Activated naive CD8-positive, alpha-beta T cell treated with anti-CD3 and anti-CD28 coated beads, Interleukin-2, amount 50 U/mL, for 24 hours (primary cell): ENCODE measurements around the gene UCK1.
"Not testable (repeated sequence)": the region's sequence is repeated elsewhere in the genome, so short reads cannot be mapped to it uniquely, and the experiment has no call there.

Source experiments
- ATAC-seq: fragments of 150-1000 bp; cut with Tn5 transposase; one replicate; pipeline ENCODE4 v1.10.0; 2021
- DNase-seq: peaks from one replicate; pipeline ENCODE4 v3.0.0; 2021
- H3K27ac Mint-ChIP-seq: one replicate; pipeline ENCODE4 v1.8.0; 2021; ENCODE audit warnings: mild to moderate bottlenecking, mixed read lengths
- H3K27me3 Mint-ChIP-seq: one replicate; pipeline ENCODE4 v1.8.0; 2021; ENCODE audit warnings: mixed read lengths
- H3K36me3 Mint-ChIP-seq: one replicate; pipeline ENCODE4 v1.8.0; 2021; ENCODE audit warnings: low read depth, mixed read lengths
- H3K4me1 Mint-ChIP-seq: one replicate; pipeline ENCODE4 v1.8.0; 2021; ENCODE audit warnings: mixed read lengths
- H3K4me3 Mint-ChIP-seq: one replicate; pipeline ENCODE4 v1.8.0; 2021; ENCODE audit warnings: mild to moderate bottlenecking, moderate library complexity, mixed read lengths
- H3K9me3 Mint-ChIP-seq: one replicate; pipeline ENCODE4 v1.8.0; 2021; ENCODE audit warnings: mixed read lengths

Gene UCK1

GRCh38 chr9:131521822-131522221 is 9.2 kb downstream of the UCK1 start:
- H3K27me3 Mint-ChIP-seq: no peaks in the 10 kb centered on the region
- no peak for DNase-seq
- H3K9me3 Mint-ChIP-seq: no peaks in the 10 kb centered on the region
- no peak overlapping the region for H3K27ac Mint-ChIP-seq
- ATAC-seq: no peak
- no peak overlapping the region for H3K4me3 Mint-ChIP-seq
- peaks cover 18% of the 10 kb centered on the region for H3K36me3 Mint-ChIP-seq
- no peaks in the 10 kb centered on the region for H3K4me1 Mint-ChIP-seq

- no peaks in the 10 kb centered on the region for H3K4me1 Mint-ChIP-seq
- peaks cover 19% of the 10 kb centered on the region for H3K36me3 Mint-ChIP-seq
- no peaks in the 10 kb centered on the region for H3K27me3 Mint-ChIP-seq
- ATAC-seq (no peak), DNase-seq (no peak)
- no peak overlapping the region for H3K4me3 Mint-ChIP-seq
- no peak overlapping the region for H3K27ac Mint-ChIP-seq
- H3K9me3 Mint-ChIP-seq: no peaks in the 10 kb centered on the region
Measured at GRCh38 chr9:131521203-131521602, 9.9 kb downstream of the UCK1 start.

GRCh38 chr9:131520503-131520902 is 10.6 kb downstream of the UCK1 start:
- H3K27me3 Mint-ChIP-seq: no peaks in the 10 kb centered on the region
- peaks cover 19% of the 10 kb centered on the region for H3K36me3 Mint-ChIP-seq
- no peak overlapping the region for H3K27ac Mint-ChIP-seq
- DNase-seq (no peak), ATAC-seq (no peak)
- no peaks in the 10 kb centered on the region for H3K4me1 Mint-ChIP-seq
- H3K9me3 Mint-ChIP-seq: no peaks in the 10 kb centered on the region
- no peak overlapping the region for H3K4me3 Mint-ChIP-seq

GRCh38 chr9:131518553-131518952 is 12.5 kb downstream of the UCK1 start:
- Mint-ChIP-seq H3K4me3 (no peak overlapping the region), H3K27me3 (no peaks in the 10 kb centered on the region), H3K4me1 (no peaks in the 10 kb centered on the region), H3K9me3 (no peaks in the 10 kb centered on the region), H3K27ac (no peak overlapping the region), H3K36me3 (peaks cover 12% of the 10 kb centered on the region)
- DNase-seq: no peak
- no peak for ATAC-seq

GRCh38 chr9:131517761-131518190 is 13.3 kb downstream of the UCK1 start:
- no peak overlapping the region for H3K27ac Mint-ChIP-seq
- DNase-seq (no peak), ATAC-seq (no peak)
- H3K27me3 Mint-ChIP-seq: no peaks in the 10 kb centered on the region
- H3K9me3 Mint-ChIP-seq: no peaks in the 10 kb centered on the region
- H3K4me1 Mint-ChIP-seq: no peaks in the 10 kb centered on the region
- H3K36me3 Mint-ChIP-seq: peaks cover 12% of the 10 kb centered on the region
- no peak overlapping the region for H3K4me3 Mint-ChIP-seq

GRCh38 chr9:131516930-131517329 is 14.1 kb downstream of the UCK1 start:
- H3K27me3 Mint-ChIP-seq: no peaks in the 10 kb centered on the region
- no peak overlapping the region for H3K27ac Mint-ChIP-seq
- ATAC-seq (no peak), DNase-seq (no peak)
- peaks cover 14% of the 10 kb centered on the region for H3K36me3 Mint-ChIP-seq
- no peaks in the 10 kb centered on the region for H3K4me1 Mint-ChIP-seq
- no peak overlapping the region for H3K4me3 Mint-ChIP-seq
- H3K9me3 Mint-ChIP-seq: no peaks in the 10 kb centered on the region

- Mint-ChIP-seq H3K27me3 (no peaks in the 10 kb centered on the region), H3K36me3 (peaks cover 17% of the 10 kb centered on the region), H3K27ac (no peak overlapping the region), H3K9me3 (no peaks in the 10 kb centered on the region), H3K4me1 (no peaks in the 10 kb centered on the region), H3K4me3 (no peak overlapping the region)
- ATAC-seq (no peak), DNase-seq (no peak)
Measured at GRCh38 chr9:131516100-131516499, 15.0 kb downstream of the UCK1 start.

- not testable (repeated sequence) for H3K4me1 Mint-ChIP-seq, H3K27ac Mint-ChIP-seq, H3K27me3 Mint-ChIP-seq, DNase-seq, ATAC-seq, H3K9me3 Mint-ChIP-seq, H3K4me3 Mint-ChIP-seq
- H3K36me3 Mint-ChIP-seq: peaks cover 21% of the 10 kb centered on the region
Measured at GRCh38 chr9:131515559-131516031, 15.5 kb downstream of the UCK1 start.

- H3K4me1 Mint-ChIP-seq: no peaks in the 10 kb centered on the region
- no peaks in the 10 kb centered on the region for H3K27me3 Mint-ChIP-seq
- H3K9me3 Mint-ChIP-seq: no peaks in the 10 kb centered on the region
- H3K27ac Mint-ChIP-seq: no peak overlapping the region
- peaks cover 19% of the 10 kb centered on the region for H3K36me3 Mint-ChIP-seq
- no peak for ATAC-seq
- no peak for DNase-seq
- H3K4me3 Mint-ChIP-seq: no peak overlapping the region
Measured at GRCh38 chr9:131513177-131513576, 17.9 kb downstream of the UCK1 start.

- Mint-ChIP-seq H3K4me1 (no peaks in the 10 kb centered on the region), H3K36me3 (peaks cover 15% of the 10 kb centered on the region), H3K27ac (no peak overlapping the region)
Measured at GRCh38 chr9:131511880-131512279, 19.2 kb downstream of the UCK1 start.

GRCh38 chr9:131511416-131511815 is 19.6 kb downstream of the UCK1 start:
- Mint-ChIP-seq H3K4me3 (no peak overlapping the region), H3K9me3 (no peaks in the 10 kb centered on the region), H3K27me3 (no peaks in the 10 kb centered on the region), H3K36me3 (peaks cover 16% of the 10 kb centered on the region), H3K4me1 (no peaks in the 10 kb centered on the region), H3K27ac (no peak overlapping the region)
- ATAC-seq: no peak
- no peak for DNase-seq

More at GRCh38 chr9:131511880-131512279, 19.2 kb downstream of the UCK1 start:
- Mint-ChIP-seq H3K27me3 (no peaks in the 10 kb centered on the region), H3K4me3 (no peak overlapping the region), H3K9me3 (no peaks in the 10 kb centered on the region)
- no peak for ATAC-seq
- no peak for DNase-seq

GRCh38 chr9:131505012-131505411 is 26.1 kb downstream of the UCK1 start:
- Mint-ChIP-seq H3K36me3 (peaks cover 10% of the 10 kb centered on the region), H3K27me3 (no peaks in the 10 kb centered on the region), H3K4me1 (peaks cover 48% of the 10 kb centered on the region), H3K4me3 (no peak overlapping the region), H3K9me3 (no peaks in the 10 kb centered on the region), H3K27ac (no peak overlapping the region)
- DNase-seq (no peak), ATAC-seq (no peak)

- H3K4me1 Mint-ChIP-seq: peaks cover 60% of the 10 kb centered on the region
- H3K36me3 Mint-ChIP-seq: peaks cover 9% of the 10 kb centered on the region
- no peaks in the 10 kb centered on the region for H3K9me3 Mint-ChIP-seq
- H3K27ac Mint-ChIP-seq: peak overlapping the region; percentile 81
- H3K27me3 Mint-ChIP-seq: no peaks in the 10 kb centered on the region
- peak; percentile 75 for DNase-seq
- ATAC-seq: peak; percentile 69
- H3K4me3 Mint-ChIP-seq: peak overlapping the region; percentile 93
Measured at GRCh38 chr9:131503626-131504465, 27.2 kb downstream of the UCK1 start.

GRCh38 chr9:131502781-131503625 is 28.1 kb downstream of the UCK1 start, which contains the start of gene POMT1:
Gene POMT1, plus strand, starts transcription at chr9:131502918. Its CDS starts 1,301 bp downstream, at chr9:131504219.
- ATAC-seq (peak; percentile 41), DNase-seq (peak; percentile 89)
- no peaks in the 10 kb centered on the region for H3K27me3 Mint-ChIP-seq
- H3K36me3 Mint-ChIP-seq: peaks cover 13% of the 10 kb centered on the region
- peak within 1 kb of the TSS; percentile 81 for H3K27ac Mint-ChIP-seq
- no peaks in the 10 kb centered on the region for H3K9me3 Mint-ChIP-seq
- peak within 1 kb of the TSS; percentile 93 for H3K4me3 Mint-ChIP-seq
- peaks cover 61% of the 10 kb centered on the region for H3K4me1 Mint-ChIP-seq
